Activated T-helper 1 cell treated with Interleukin-2 at 50 U/mL for 16 hours (primary cell): Measurements from ENCODE around the gene DDX42.

Source experiments
- DNase-seq: peaks from one replicate; pipeline ENCODE4 v3.0.0-alpha.2; 2020; ENCODE audit warnings: low read depth

DDX42 gene

DNA sequence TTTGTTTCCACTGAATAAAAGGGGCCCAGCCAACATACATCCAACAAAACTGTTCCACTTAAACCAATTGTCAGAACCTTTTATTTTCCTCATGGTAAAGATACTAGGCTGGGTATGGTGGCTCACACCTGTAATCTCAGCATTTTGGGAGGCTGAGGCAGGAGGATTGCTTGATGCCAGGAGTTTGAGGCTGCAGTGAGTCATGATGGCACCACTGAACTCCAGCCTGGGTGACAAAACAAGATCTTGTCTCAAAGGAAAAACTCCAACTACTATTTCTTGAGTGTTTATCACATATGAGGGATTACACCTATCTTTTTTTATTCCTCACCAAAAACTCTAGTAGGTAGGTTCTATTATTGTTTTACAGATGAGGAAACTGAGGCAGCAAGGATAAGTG, 48.6 kb downstream of the DDX42 start:
- DNase-seq, result no peak

DNA sequence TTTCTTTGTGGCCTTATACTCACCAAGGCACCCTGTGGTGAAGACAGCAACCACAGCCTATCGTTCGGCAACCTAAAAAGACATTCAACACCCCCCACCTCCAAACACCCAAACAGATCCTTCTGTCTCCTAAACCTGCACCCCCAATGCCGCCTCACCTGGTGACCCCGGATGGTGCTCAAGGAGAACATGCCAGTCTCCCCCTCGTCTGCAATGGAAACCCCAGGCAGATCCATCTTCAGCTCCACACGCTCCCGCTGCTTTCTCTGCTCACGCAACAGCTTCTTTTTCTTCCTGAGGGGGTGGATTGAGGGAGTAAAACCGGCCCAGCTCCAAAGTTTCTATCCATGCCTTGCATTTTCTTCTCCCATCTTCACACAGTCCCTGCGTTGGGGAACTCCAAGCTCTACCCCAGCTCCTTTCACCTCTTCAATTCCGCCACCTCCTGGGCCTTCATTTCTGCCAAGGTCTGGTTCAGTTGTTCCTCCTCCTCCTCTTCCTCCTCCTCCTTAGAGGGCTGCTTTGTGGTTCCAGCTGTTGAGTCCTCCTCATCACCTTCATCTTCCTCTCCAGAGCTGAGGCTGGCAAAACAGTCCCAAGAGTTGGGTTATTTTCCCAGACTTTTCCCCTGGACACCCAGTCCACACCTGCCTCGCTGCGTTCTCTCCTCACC, 49.8 kb downstream of the DDX42 start:
- DNase-seq, result no peak

DNA sequence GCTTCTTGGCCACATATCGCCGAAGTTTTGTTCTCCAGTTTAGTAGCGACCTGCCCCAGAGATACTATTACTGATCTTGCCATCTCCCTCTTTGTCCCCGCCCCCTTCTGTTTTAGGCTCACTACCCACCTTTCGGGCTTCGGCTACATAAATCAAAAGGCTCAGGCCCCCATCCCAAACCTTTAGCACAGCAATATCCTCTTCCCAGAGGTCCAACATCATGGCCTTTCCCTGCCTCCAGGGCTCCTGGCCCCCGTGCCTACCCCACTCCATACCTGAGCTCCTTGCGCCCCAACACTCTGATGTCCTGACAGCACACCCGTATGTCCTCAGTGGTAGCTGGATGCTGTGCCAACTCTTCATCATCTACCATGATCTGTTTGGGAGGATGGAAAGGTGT, 50.4 kb downstream of the DDX42 start:
- DNase-seq, result no peak

DNA sequence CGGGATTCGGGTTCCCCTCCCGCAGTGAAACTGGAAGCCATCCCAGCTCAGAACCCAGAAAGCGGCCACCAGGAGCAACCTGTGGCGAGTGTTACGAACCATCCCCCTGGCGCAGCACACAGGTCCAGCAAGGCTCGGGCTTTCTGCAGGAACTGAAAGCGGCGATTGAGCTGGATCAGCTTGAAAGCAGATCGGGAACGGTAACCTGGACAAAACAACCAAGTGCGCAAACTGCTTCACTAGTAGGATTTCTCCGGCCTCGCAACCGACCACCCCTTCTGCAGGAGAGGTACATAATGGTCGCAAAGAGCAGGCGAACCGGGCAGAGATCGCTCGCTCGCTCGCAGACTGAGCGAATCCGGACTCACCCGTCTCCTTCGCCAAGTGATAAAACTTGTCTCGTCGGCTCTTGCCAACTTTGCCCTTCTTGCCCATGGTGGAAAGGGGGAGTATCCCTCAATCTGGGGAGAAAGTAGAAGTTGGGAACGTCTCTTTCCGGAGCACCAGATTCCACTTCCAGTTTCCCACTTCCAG, 52.6 kb downstream of the DDX42 start:
- DNase-seq, result no peak

DNA sequence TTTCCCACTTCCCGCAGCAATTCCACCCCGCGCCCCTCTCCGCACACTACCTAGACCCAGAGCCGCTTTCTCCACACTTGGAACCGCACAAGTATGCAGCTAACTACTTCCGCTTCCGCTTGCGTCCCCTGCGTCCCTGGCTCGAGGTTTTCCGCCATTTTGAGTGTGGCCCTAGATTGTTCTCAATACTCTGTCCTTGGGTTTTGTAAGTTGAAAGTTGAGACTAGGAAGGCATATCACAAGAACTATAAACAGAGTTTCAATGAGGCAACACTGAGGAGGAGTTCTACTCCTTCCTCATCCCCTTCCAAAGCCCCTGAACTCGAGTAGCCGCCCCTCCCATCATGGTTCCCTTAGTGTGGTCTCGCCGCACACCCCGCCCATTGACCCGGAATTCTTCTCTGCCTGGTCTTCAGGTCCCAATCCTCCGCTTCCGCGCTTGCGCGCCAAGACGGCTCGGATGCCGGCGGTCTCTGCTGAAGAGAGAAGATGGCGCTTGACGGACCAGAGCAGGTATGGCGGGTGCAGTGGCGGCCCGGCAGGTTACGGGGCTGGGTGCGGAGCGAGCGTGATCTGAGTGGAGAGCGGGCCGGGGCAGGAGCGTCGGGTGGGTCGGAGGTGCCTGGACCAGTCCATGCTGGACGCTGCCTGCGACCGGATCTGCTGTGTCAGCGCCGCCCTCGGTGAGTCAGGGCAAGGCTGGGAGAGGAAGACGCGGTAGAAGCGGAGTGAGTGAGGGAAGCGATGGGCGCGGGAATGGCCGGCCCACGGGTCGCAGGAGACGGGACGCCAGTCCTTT, 53.2 kb downstream of the DDX42 start, which contains the start of the genes FTSJ3 and PSMC5:
FTSJ3 (minus strand) TSS at position 662 of the 799 bp plus-strand sequence. CDS start 761 bp downstream, outside the sequence.
PSMC5 (plus strand) TSS at position 430 of the 799 bp plus-strand sequence; CDS start at position 490, 60 bp downstream.
- peak; percentile 92 for DNase-seq

DNA sequence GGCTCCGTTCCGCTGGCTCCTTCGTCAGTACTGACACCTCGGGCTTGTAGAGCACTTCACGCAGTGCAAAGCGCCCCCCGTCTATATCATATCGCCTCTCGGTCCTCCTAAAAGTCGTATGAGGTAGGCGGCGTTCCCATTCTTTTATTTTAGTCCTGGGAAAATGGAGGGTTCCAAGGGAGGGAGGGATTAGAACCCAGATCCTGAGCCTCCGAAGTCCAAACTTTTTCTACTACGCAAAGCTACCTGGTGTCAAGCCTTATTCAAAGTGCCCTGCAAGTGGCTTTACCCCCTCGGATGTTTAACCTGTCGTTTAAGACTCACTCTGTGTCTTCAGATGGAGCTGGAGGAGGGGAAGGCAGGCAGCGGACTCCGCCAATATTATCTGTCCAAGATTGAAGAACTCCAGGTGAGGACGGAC, 53.8 kb downstream of the DDX42 start:
- DNase-seq, result no peak

DNA sequence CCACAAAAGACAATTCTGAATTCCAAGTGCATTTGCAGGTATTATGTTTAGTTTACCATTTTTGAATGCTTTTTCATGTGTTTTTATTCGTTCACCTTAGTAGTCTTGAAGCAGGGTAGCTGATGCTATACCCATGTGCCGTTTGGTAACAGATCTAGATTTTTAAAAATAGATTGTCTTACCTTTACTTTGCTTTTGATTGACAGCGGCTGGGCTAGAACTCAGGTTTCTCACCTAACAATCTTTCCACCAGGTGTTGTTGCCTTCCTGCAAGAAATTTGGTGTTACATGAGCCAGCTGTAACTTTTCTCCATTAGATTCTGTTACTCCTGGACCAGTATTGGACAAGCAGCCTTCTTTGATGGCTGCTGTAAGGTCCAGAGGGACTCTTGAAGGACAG, 55.0 kb downstream of the DDX42 start:
- DNase-seq, result no peak

DNA sequence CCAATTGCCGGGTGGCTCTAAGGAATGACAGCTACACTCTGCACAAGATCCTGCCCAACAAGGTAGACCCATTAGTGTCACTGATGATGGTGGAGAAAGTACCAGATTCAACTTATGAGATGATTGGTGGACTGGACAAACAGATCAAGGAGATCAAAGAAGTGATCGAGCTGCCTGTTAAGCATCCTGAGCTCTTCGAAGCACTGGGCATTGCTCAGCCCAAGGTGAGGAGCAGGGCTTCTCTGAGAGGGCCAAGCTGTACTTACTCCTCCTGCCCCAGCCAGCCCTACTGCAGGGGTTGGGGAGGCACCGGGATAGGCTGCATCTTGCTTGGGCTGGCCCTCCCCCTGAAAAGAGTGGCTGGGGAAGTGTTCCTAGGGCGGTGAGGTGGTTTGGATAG, 56.3 kb downstream of the DDX42 start:
- no peak for DNase-seq

DNA sequence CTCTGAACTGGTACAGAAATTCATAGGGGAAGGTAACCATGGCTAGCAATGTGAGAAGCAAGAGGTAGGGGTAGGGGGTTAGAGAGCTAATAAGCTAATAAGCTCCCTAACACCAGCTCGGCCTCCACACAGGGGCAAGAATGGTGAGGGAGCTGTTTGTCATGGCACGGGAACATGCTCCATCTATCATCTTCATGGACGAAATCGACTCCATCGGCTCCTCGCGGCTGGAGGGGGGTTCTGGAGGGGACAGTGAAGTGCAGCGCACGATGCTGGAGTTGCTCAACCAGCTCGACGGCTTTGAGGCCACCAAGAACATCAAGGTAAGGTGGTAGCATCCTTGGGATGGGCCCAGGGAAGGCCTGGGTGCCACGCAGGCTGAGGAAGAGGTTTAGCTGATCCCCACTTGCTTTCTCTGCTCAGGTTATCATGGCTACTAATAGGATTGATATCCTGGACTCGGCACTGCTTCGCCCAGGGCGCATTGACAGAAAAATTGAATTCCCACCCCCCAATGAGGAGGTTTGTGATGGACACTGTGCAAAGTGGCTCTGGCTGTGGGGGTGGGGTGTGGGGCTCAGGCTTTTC, 57.0 kb downstream of the DDX42 start:
- no peak for DNase-seq

DNA sequence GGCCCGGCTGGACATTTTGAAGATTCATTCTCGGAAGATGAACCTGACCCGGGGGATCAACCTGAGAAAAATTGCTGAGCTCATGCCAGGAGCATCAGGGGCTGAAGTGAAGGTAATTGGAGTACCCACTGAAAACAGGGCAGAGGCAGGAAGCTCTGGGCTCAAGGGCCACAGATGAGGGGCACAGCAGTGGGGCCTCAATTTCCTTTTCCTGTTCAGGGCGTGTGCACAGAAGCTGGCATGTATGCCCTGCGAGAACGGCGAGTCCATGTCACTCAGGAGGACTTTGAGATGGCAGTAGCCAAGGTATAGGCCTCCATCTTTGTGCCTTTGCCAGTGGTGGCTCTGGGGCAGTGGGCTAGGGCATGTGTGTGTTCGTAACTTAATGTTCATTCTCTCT, 57.5 kb downstream of the DDX42 start:
- DNase-seq, result no peak

DNA sequence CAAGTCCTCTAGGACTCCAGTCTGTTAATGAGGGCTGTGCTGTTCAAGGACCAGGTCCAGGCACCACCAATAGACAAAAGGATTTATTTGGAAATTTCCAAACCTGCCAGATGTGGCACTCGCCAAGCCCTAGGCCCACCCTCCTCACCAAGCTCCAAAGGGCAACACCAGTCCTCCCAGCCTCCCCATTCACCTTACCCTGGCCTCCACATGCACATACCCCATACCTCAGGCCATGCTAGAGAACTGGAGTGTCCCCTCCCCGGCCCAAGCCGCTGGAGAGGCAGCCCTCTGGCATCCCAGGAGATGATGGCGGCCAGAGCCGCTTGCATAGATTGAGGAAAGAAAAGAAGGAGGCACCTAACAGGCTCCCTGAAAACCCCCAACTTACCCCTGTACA, 58.0 kb downstream of the DDX42 start:
- DNase-seq, result no peak

DNA sequence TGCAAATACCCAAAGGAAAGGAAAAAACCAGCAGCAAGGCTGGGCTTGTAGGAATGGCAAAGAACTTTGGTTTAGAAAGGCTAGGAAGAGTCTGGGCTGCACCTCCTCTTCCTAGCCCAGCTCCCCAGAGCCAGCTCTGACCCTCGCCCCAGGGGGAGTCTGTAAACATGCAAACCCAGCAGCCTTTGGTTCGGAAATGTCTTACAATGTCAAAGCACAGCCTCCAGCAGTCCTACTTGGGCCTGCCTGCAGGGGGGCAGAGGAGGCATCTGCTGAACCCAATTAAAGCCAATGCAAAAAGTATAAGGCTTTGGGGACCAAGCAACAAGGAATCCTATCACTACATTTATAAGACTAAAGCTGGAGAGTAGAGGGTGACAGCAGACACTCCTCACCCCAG, 58.5 kb downstream of the DDX42 start:
- DNase-seq, result no peak

DNA sequence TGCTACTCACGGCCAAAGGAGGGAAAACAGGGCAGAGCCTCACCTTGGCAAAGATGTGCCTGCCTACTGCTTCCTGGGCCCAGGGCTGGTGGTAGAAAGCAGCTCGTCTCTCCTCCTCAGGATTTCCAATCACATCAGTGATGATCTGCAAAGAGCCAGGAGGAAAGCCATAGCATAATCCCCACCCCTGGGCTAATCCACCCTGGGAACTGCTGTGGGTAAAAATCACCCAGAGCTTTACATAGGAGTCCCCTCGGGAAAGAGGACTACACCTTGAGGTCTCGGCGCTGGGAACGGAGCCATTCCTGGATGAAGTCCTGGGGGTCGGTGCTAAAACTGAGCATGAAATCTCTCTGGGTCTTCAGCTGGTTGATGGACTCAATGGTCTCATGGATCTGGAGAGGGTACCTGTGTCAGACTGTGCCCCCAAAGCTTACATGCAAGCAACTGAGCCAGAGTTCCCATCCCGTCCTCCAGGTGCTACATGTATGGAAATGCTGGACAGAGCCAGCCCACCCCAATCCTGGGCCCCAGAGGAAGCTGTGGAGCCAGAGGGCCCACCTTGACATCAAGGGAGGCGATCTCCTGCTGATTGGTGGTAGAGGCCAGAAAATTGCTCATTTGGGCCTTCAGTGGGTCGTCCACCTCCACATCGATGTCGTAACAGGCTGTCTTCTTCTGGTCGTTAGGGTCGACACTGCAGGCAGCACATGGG, 59.2 kb downstream of the DDX42 start:
- DNase-seq, result no peak

DNA sequence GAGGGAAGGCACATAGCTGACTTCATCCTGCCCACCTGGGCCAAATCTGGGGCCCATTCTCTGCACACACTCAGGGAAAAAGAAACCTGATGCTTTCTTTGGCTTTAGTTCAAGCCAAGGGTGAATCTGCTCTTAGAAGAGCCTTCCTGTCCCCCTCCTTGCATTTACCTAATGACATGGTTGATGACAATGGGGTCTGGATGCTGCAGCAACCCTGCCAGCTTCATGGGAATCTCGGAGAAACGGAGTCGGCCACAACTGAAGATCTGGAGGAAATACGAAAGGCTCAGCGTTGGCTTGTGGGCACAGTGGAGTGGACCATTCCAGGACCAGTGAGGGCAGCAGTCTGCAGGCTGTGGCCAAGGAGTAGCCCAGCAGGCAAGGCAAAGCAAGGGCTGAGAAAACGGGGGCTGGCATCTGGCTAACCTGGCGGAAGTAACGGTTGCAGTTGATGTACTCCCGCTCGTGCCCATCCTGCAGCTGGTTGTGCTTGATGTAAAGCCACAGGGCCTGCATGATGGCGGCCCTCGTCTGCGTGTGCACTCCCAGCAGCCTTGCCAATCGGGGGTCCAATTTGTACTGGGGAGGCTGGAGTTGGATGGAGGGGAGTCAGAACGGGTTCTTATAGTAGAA, 59.9 kb downstream of the DDX42 start:
- no peak for DNase-seq

DNA sequence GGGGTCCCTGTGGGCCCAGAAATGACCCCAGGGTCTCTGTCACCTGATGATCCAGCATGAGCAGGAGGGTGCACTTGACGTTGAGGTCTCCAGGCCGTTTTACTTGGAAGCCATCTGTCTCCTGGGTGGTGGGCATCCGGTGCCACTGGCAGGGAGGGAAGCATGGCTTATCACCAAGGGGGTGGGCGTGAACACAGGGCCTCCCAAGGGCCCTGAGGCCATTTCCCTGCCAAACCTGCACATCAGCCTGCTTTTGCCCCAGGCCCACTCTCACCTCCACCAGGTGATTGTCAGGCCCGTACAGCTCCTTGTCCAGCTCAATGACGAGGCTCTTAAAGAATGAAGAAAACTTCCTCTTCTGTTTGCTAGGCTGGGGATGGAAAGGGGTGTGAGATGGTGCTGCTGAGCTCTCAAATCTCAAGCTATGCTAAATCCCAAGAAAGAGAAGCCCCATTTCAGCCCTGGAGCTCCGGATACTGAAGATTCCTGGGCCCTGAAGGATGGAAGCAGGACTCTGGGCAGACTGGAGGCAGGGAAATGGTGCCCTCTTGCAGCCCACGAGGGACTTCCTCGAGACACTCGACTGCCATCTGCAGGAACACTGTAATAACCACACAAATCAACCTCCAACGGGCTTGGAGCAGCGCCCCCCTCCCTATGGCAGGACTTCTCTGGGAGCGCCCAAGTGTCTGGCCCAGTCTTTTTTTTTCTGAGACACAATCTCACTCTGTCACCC, 60.6 kb downstream of the DDX42 start:
- peak; percentile 49 for DNase-seq

DNA sequence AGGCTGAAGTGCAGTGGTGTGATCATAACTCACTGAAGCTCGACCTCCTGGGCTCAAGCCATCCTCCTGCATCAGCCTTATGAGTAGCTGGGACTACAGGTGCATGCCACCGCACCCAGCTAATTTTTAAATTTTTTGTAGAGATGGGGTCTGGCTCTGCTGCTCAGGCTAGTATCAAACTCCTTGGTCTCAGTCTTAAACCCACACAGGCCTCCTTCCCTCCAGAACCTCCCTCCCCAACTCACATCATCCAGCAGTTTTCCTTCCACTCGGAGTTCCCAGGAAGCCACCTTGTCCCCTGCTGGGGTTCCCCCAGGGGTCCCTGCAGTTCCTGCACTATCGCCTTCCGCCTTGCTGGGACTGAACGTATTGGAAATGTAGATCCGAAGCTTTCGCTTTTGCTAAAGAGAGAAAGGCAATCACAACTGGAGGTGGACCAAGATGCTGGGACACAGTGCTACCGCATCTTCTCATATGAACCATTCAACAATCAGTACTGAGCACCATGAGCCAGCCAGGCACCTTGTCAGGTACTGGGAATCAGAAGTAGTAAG, 61.3 kb downstream of the DDX42 start:
- no peak for DNase-seq

DNA sequence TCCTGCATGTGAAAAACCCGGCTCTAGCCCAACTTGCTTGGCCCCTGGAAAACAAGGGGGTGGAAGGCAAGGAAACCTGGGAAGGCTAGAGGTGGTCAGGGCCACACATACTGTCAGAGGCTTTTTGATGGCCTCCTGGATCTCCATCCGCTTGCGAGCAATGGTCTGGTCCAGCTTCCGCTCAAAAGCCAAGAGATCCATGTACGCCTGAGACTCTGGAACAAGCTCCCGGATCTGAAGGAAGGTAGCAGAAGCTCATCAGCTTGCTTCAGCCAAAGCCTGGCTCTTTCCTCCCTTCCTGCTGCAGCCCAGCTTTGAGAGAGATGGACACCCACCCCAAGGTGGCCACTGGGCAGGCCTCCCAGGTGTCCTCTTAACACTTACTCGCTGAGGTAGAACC, 62.8 kb downstream of the DDX42 start:
- no peak for DNase-seq

DNA sequence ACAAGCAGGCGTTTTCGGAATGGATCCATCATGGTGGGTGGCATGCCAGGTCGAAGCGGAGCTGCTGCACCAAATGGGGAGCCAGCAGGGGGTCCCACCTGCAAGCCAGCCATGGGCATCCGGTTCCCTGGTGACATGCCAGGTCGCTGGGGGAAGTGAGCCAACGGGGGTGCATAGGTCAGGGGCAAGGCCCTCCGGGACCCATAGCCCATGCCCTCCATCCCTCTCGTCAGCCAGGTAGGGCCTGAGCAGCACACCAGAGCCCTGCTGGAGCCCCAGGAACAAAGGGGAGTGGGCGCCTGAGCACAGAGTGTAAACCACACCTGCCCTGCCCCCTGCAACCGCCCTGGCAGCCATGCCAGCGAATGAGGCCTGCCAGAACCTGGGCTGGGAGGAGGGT, 63.5 kb downstream of the DDX42 start:
- DNase-seq, result no peak

DNA sequence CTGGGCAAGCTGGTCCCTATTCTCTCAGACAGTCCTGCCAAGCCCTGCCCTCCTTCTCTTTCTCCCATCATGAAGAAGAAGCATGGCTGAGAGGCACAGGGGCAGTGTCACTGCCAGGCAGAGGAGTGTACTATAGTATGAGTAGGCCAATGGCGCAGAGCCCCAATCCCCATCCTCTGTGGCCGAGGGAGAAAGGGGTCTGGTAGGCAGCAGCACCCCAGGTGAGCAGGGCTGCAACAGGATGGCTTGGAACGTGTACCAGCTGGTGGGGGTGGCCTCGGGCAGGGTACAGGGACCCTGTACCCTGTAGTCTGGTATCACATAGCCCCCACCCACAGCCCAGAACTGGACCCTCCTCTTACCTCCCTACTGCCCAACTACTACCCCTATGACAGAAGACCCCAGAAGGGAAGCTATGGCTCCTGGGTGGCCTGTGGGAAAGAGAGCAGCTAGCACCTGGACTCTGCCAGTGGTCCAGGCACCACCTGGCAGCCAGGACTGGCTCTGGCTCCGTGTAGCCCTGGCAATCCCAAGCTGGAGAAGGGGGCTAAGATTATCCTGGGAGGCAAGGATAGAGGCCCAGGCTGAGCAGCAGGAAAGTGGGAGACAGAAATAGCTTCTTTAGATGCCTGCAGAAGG, 64.1 kb downstream of the DDX42 start:
- no peak for DNase-seq

DNA sequence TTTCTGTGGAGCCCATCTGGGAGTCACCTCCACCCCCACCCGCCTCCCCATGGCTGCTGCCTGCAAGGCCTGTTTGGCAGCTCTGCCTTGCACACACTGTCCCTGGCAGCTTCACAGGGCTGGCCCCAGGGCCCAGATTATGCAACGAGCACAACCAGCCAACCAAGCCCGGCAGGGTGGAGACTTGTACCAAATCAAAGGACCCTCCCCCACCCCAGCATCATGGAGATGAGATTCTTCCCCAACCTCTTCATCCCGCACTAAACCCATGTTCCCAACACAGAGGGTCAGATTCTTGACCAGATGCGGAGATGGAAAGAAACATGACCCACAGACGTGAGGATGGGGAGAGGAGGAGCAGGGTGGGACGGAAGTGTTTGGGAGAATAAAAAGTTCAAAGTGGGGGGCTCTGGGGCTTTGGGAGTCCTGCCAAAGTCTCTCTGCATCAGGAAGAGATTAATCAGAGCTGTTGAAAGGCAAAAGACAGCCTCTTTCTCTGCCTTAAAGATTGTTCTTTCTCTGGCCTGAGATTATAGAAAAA, 64.7 kb downstream of the DDX42 start:
- no peak for DNase-seq
